Epithelial cell of proximal tubule (primary cell): Measurements from ENCODE around the gene CXXC5. TPM values are rescaled to one million over a fixed set of nuclear protein-coding genes. Genes with fewer than 3 reads are reported as not detected.

Experiments used
- DNase-seq: peaks from one replicate; pipeline ENCODE4 v3.0.0-alpha.2; 2011; ENCODE audit warnings: low read depth
- H3K4me3 ChIP-seq: 2 replicates; pipeline ENCODE4 v1.5.1; 2011; ENCODE audit warnings: low read depth, mild to moderate bottlenecking, low read length
- total RNA-seq: library from RNA; depleted of rRNA; stranded (reverse); fragments of >200 nt; gene quantifications from 2 replicates; pipeline ENCODE4 v1.2.3, GENCODE V29; 2015
- TF ChIP-seq, protein P1 (sequence below): conservative IDR thresholded peaks from 2 replicates; pipeline ENCODE4 v1.5.1; 2012; ENCODE audit warnings: low read depth, mild to moderate bottlenecking, low read length

The CXXC5 gene
- total RNA-seq, 1 donor from 2014 or later, result 56.4 TPM

- H3K4me3 ChIP-seq, result no peak overlapping the region
- no peak for DNase-seq
- TF ChIP-seq, protein P1, sequence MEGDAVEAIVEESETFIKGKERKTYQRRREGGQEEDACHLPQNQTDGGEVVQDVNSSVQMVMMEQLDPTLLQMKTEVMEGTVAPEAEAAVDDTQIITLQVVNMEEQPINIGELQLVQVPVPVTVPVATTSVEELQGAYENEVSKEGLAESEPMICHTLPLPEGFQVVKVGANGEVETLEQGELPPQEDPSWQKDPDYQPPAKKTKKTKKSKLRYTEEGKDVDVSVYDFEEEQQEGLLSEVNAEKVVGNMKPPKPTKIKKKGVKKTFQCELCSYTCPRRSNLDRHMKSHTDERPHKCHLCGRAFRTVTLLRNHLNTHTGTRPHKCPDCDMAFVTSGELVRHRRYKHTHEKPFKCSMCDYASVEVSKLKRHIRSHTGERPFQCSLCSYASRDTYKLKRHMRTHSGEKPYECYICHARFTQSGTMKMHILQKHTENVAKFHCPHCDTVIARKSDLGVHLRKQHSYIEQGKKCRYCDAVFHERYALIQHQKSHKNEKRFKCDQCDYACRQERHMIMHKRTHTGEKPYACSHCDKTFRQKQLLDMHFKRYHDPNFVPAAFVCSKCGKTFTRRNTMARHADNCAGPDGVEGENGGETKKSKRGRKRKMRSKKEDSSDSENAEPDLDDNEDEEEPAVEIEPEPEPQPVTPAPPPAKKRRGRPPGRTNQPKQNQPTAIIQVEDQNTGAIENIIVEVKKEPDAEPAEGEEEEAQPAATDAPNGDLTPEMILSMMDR, result no peak
These were observed 35.4 kb downstream of the CXXC5 start for GRCh38 chr5:139683295-139684271.

DNA sequence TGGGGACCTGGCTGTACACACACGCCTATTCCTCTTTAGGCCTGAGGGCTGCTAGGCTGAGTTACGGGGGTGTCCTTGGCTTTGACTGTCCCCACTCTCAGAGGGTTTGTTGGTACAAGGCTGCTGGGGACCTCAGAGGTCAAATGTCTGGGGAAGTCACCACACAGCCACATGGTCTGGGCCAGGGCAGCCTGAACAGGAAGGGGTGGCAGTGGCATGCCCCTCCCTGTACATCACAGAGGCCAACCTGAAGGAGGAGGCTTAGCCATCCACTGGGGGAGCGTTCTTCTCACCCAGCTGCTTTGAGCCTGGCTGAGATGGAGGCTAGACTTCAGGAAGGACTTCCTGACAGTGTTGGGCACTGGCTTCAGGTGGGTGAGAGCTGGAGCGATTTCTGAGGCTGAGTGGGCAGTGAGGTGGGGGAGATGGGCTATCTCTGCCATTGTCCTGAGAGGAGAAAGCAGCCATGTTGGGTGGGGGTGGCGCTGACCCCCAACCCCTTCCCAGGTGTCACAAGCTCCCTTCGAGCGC, 36.3 kb downstream of the CXXC5 start:
- TF ChIP-seq, protein P1, result no peak
- no peak overlapping the region for H3K4me3 ChIP-seq
- DNase-seq, result no peak

DNA sequence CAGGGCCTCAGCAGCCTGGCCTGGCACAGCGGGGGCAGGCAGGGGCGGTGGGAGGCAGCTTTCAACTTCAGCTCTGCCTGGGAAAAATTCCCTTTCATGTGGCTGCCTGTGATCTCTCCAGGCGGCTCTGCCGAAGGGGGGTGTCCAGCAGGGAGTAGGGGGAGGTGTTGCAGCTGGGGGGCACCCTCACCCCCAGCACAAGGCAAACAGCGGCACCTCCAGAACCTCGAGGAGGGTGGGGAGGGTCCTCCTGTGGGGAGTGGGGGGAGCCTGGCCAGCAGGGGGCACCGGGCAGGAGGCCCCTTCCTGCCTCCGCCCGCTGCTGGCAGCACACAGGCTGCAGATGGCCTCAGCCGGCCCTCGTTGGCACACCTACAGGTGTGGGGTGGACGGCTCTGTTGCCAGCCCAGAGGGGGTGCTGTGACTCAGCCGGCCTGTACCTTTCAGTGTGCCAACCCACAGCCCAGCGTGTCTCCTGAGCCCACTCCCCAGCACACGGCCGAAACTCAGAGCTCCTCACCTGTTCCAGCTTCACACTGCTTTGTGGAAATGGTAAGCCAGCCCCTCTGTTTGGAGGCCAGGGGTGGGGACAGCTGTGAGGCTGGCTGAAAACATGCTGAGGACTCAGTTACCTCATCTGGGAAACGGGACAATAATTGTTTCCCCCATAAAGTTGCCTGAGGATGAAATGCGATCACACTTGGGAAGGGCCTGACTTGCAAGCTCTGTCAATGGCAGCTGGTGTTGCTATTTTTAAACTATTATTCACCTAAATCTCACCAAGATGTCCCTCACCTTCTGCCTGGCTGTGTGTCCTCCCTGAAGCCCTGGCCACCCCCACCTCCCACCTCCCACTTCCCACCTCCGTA, 37.0 kb downstream of the CXXC5 start:
- TF ChIP-seq, protein P1, result peak; percentile 13
- no peak overlapping the region for H3K4me3 ChIP-seq
- no peak for DNase-seq

DNA sequence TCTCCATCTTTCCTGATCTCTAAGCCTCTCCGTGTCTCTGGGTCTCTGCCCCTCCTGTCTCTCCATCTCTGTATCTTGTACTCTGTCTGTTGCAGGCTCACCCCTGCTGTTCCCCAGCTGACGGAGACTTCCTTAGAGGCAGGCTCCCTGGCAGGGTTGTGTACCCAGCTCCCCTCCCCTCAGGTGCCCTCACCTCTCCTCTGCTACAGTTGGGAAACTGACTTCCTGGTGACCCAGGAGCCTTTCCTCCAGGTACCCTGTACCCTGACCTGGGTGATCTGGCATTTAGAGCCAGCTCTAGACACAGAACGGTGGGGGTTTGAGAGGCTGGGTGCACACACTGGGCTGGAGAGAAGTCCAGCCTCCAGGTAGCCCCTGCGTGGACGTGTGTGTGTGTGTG, 37.7 kb downstream of the CXXC5 start:
- DNase-seq, result no peak
- no peak overlapping the region for H3K4me3 ChIP-seq
- TF ChIP-seq, protein P1, result no peak

- no peak overlapping the region for H3K4me3 ChIP-seq
- no peak for DNase-seq
- TF ChIP-seq, protein P1, result no peak
These were observed 38.2 kb downstream of the CXXC5 start for GRCh38 chr5:139686356-139686705.

DNA sequence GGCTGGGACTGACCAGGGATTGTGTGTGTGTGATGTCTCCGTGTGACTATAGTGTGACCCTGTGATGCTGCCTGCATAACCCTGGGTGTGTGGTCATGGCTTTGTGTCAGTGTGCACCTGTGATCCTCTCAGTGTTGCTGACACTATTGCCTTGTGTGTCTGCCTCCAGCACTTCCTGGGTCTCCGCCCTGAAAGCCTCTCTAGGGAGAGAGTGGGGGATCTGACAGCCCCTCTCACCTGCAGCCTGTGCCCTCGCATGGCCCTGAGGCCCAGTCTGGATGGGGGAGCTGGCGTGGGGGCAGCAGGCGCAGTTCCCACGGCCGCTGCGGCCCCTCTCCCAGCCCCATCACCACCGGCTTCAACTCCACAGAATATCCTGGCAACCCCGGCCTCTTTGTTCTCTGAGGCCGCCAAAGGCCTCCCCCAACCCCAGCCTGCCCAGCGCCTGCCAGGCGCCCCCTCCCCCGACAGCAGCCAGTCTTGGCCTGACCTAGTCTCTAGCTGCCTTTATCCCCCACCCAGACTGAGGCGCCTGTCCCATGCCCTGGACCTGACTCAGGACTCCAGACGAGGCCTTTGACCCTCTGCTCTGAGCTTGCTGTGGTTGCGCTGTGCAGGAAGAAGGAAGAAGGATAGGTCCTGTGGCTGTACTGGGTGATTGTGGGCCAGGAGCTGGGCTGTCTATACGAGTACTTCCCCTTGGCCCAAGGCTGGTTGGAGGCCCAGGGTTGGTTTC, 38.7 kb downstream of the CXXC5 start:
- no peak for DNase-seq
- TF ChIP-seq, protein P1, result no peak
- H3K4me3 ChIP-seq, result no peak overlapping the region
